ENCODE measurements around the gene PPIC.

DNA sequence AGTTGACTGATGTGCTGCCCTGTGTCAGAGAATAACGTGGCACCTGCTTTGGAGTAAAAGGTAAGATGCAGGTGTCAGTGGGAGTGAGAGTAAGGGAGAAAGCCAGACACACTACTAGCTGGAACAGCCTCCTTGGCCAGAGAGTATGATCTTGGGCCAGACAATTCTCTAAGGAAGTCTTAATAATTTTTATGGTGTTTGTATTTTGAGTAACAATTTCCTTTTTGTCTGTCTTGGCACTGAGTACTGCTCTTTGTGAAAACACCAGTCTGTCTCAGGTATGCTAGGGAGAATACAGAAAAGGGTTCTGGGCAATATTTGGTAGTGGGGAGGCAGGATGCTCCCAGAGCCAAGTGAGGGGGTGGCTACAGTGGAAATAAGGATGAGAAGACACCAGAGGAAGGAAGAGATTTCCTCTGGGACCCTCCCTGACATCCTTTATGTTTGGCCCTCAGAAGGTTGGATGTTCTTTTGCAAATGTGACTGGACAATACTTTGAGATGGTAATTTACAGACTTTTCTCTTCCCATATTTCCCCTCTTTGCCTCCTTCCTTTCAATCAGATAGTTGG is 31.9 kb upstream of the PPIC start:
- TF ChIP-seq, protein P1, sequence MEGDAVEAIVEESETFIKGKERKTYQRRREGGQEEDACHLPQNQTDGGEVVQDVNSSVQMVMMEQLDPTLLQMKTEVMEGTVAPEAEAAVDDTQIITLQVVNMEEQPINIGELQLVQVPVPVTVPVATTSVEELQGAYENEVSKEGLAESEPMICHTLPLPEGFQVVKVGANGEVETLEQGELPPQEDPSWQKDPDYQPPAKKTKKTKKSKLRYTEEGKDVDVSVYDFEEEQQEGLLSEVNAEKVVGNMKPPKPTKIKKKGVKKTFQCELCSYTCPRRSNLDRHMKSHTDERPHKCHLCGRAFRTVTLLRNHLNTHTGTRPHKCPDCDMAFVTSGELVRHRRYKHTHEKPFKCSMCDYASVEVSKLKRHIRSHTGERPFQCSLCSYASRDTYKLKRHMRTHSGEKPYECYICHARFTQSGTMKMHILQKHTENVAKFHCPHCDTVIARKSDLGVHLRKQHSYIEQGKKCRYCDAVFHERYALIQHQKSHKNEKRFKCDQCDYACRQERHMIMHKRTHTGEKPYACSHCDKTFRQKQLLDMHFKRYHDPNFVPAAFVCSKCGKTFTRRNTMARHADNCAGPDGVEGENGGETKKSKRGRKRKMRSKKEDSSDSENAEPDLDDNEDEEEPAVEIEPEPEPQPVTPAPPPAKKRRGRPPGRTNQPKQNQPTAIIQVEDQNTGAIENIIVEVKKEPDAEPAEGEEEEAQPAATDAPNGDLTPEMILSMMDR (IDR thresholded peaks at IDR 0.05; ENCODE audit: insufficient read depth, low read depth, low read length), result no peak
- TF ChIP-seq EZH2 (IDR thresholded peaks at IDR 0.05; ENCODE audit: insufficient read depth, low read length), result no peak

Measured in astrocyte (in vitro differentiated cells and primary cell).